SH-SY5Y (cell line): ENCODE measurements around the gene B3GALT5.

ENCODE experiments used
- GATA2 ChIP-seq: IDR thresholded peaks from 2 replicates; pipeline ENCODE4 v1.6.1; 2011; ENCODE audit warnings: mild to moderate bottlenecking, low read depth, low read length
- GATA3 ChIP-seq: IDR thresholded peaks from 2 replicates; pipeline ENCODE4 v1.6.1; 2011; ENCODE audit warnings: low read depth, mild to moderate bottlenecking, low read length, moderate library complexity

The B3GALT5 gene

DNA sequence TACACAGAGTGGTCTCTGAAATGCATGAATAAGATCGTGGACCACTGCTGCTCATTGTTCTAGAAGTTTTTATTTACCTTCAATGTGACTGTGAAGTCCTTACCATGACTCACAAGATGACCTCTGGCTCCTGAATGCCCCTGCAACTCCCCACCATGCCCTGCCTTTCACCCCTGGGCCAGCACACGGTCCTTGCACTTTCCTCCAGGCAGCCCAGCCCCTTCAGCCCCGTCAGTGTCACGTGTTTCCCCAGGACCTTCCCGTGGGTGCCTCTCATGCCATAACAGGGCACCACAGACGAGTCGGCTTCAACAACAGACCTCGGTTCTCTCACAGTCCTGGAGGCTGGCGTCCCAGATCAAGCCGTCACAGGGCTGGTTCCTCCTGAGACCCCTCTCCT, 62.1 kb downstream of the B3GALT5 start:
- TF ChIP-seq GATA2 (no peak), GATA3 (no peak)

DNA sequence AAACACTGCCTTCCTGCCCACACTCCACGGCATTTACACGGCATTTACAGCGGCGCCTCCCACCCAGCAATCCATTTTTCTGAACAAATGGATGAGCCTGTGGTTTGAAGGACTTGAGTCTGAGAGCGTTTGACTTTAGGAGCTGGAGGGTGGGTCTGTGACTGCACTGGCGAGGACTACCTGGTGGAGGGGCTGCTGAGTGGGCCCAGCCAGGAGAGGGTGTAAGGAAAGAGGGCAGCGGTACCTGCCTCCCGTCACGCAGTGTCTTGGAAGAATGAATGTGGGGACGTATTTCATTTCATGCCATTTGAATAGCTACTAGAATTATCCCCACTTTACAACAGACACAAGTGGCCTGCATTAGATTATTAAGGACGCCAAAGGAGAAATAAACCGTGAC, 62.9 kb downstream of the B3GALT5 start:
- TF ChIP-seq GATA2 (no peak), GATA3 (no peak)

DNA sequence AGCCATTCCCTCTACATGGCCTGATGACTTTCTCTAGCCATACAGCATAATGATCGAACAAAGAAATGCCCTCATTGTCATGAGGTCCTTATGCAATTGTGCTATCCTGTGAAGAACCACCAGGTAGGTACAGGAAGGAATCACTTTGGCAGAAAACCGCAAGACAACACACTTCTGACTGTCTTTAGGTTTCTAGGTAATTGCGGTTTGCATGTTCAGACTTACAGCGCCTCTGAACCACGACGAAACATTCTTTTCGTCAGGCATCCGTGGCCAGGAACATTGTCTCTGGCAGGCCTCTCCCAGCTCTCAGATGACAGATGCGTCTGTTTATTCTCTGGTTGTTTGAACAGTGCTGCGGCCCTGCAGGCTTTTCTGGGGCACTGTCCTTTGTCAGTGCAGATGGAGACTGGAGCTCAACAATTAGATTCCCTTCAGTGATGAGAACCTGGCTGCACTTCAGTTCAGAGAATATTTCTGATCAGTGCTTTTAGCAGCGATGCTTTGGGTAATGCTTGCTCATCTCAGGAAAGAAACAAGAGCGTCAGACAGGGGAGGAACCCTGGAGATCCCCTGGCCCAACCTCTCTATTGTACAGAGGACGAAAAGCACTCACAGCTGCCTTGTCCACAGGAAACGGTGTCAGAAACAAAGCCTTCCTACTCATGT, 63.4 kb downstream of the B3GALT5 start:
- TF ChIP-seq GATA3, result no peak
- TF ChIP-seq GATA2, result peak; percentile 59; the same call in 1 of the 2 replicates

DNA sequence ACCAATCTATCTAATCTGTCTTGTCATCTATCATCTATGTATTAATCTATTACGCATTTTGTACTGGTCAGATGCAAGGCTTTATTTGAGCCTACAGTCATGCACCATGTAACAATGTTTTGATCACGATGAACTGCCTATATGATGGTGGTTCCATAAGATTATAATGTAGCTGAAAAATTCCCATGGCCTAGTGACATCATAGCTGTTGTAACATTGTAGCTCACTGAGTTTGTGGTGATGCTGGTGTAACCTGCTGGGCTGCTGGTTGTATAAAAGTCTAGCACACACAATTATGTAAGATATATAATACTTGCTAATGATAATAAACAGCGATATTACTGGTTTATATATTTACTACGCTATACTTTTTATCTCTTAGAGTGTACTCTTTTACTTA, 67.5 kb downstream of the B3GALT5 start:
- no peak for TF ChIP-seq GATA3
- TF ChIP-seq GATA2, result no peak

DNA sequence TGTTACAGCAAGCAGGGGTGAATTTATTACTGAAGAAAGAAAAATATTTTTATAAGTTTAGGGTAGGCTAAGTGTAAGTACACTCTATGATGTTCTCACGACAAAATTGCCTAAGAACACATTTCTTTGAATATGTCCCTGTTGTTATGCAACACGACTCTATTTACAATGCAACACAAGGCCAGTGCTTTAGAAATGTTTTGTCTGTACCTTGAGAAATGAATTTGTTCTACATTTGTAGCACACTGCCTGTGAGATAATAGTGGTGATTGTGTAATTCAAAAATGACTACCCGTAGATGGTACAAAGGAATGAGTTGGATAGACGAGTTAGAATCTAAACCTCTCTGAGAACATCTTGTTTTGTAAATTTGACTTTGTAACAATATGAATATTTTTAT, 68.5 kb downstream of the B3GALT5 start:
- TF ChIP-seq GATA2 (no peak), GATA3 (no peak)

DNA sequence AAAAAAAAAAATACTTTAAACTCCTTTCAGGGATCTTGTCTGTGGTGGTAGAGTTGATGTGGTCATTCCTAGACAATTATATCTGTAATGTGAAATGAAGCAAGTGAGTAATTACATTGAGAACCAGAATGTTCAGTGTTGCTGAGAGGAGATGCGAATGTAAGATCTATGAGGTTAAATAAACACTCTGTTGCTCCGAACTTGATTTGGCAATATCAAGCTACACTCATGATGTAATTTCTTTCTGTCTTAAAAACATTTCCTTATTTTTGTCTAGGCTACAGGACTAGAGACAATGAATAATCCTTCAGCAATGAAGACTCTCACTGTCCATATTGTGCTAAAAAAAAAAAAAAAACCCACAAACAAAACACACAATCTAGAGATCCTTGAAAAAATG, 69.1 kb downstream of the B3GALT5 start:
- no peak for TF ChIP-seq GATA3
- TF ChIP-seq GATA2, result no peak

DNA sequence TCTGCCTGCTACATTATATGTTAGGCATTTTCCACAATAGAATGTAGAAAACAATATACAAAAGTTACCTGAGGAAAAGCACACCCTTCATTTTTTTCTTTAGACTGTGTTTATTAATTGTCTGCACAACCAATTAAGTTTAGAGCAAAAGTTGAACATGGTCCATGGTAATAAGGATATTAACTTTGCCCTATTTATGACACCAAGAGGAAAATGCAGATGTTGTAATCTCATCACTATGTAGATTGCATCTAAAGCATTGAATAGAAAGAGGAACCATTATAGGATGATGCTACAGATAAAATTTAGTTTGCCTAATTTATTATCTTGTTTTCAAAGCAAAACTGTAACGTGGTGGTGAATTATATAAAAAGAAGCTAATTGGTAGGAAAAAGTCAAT, 72.5 kb downstream of the B3GALT5 start:
- TF ChIP-seq GATA3 (no peak), GATA2 (no peak)

DNA sequence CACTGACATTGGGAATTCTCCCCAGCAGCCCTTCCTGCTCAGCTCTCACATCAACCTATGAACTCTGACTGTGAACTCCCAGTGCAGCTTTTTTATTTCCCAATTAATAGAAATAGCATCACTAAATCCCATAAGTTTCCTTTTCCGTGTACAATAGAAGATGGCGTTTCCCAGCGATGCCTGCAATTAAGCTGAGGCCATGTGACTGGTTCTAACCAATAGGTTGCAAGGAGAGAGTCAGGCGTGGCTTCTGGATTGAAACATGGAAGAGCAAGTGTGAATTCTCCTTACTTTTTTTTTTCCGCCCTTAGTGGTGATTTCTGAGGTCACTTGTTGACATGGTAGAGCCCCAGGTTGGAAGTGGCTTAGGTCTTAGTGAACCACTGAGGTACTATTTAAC, 73.3 kb downstream of the B3GALT5 start:
- no peak for TF ChIP-seq GATA3
- no peak for TF ChIP-seq GATA2

DNA sequence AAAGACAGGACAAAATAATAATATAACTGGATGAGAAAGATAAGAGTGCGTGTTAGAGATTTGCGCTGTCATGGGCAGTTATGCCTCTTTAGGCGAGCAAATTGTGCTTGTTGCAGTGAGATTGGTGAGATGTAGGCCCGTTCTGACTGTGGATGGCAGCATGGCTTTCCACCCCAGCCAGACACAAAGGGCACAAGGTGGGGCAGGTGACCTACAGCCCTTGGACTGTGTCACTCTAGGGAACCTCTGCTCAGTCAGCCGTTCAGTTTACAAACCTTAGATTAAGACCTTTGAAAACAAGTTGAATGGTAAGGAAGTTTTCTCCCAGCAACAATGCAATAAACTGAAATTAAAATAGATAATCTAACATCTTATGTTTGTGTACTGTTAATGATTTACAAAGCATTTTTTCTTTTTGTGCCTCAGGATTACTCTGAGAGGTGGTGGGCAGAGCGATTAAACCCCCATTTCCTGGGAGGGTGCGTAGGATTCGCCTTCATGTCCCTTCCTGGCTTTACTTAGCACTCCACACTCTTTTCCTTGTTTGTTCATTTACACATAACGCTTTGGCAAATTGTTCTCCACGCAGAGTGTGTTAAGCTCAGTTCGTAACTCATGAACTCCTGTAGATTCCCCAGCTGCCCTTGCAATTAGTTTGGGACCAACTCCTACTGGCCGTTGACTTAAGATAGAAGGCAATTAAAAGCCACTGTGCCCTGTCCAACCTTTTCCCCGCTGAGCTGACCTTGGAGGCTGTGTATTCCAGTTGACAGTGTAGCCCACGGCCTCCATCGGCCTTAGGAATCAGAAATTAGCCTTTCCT, 74.1 kb downstream of the B3GALT5 start:
- no peak for TF ChIP-seq GATA3

DNA sequence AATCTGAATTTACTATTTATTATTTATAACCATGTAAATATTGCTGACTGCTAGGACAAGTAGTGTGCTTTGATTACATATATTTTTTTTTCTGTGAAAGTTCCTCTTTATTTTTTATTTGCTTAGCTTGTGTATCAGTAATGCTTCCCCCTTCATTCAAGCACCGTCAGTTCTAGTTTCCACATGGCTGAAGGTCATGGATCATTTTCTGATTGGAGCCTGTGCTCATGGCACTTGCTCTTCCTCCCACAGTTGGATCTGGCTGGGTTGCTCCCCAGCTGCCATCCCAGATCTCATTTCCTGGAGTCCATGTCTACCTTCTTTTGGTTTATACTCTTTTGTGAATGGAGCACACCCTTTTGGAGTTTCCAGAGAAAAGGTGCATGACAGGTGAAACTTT, 75.3 kb downstream of the B3GALT5 start:
- no peak for TF ChIP-seq GATA2

DNA sequence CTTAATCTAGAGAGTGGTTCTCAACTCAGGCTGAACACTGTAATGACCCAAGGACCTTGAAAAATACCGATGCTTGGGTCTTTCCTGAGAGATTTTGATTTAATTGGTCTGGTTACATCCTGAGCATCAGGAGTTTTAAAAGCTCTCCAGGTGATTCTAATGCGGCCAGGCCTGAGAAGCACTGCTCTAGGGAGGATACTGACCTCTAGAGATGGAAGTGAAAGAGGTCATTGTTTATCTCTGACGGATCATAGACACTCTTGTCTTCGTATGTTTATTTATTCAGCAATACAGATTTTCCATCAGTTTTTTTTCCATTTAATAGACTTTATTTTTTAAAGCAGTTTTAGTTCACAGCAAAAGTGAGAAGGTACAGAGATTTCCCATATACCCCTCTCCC, 77.7 kb downstream of the B3GALT5 start:
- TF ChIP-seq GATA2 (no peak), GATA3 (no peak)

DNA sequence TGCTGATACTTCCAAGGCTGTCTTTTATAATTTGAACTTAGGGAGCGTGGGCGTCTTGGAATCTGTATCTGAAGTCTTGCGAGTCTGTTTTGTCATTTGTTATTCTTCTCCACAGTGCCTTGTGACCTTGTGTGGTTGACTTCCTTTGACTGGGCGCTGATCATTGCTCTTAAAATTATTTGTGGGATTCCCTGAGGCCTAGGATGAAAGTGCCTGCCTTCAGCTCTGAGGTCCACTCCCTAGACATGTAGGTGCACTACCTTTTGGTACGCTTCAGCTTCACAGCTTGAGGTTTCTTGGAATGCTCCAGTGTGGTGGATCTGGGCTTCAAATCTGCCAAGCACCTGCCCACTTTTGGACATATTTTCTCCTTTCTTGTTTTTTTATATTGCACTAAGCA, 82.0 kb downstream of the B3GALT5 start:
- TF ChIP-seq GATA2 (no peak), GATA3 (no peak)

DNA sequence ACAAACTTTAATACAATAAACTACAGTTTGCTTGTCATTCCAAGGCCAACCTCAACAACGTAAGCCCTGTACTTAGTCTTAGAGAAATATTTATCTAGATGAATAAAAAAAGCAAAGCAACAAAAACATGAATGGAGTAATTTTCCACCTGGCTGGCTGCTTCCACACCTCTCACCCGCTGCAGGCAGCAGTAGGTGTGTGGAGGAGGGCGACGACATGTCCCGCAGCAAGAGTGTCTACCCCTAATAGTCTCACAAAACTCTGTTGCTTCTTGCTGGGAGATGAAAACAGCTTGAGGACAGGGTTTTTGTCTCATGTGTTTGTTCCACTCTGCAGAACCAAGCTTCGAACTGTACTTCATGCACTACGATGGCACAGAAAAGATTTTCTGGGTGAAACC, 83.5 kb downstream of the B3GALT5 start:
- no peak for TF ChIP-seq GATA2

DNA sequence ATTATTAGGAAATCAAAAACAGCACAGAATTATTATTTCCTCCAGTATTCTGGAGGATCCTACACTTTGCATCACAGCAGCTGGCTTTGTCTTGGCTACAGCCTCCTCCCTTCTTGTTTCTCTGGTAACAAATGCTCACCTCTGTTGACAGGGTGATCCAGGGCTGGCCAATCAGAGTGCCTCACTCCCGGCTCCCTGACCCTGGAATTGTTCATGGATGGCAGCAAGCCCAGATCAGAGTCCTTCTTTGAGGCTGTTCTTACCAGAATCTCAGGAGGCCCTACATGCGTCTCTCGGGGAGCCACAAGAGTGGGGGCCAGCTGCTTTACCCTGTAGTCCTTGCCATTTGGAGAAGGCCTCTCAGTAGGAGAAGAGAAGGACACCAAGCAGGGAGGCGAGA, 83.9 kb downstream of the B3GALT5 start:
- TF ChIP-seq GATA2 (no peak), GATA3 (no peak)

DNA sequence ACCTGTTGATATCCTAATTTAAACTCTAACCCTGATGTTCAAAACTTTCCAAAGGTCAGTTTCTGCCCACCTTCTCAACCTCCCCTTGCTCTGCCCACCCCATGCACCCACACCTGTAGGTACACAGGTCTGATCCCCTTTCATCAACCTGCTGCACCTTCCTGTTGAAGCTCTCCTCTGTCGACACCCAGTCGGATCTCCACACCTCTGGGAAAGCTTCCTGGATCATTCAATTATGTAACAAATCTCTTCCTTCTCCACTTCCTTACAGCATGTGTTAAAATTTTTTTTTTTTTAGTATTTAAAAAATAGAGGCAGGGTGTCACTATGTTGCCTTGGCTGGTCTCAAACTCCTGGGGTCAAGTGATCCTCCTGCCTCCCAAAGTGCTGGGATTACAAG, 87.6 kb downstream of the B3GALT5 start:
- TF ChIP-seq GATA3 (no peak), GATA2 (no peak)
